Uterus (tissue), 2 donors: ENCODE results near the gene CCDC137.

Source experiments
- POLR2A ChIP-seq, 2 donors: fragments of 450-650 bp; IDR thresholded peaks; one replicate each; pipeline ENCODE4 v1.6.1; 2016; ENCODE audit warnings: antibody characterized with exemption in 2 of 2, mild to moderate bottlenecking in 1 of 2, moderate library complexity in 1 of 2
- TF ChIP-seq, protein P1 (sequence below), 4 experiments: fragments of 200-600 bp in 2 of 4; fragments of 450-650 bp in 2 of 4; sonication (generic) in 2 of 4; IDR thresholded peaks; one replicate each; pipeline ENCODE4 v1.5.1; 2016 to 2019; ENCODE audit warnings: antibody characterized with exemption in 4 of 4, mild to moderate bottlenecking in 2 of 4, moderate library complexity in 1 of 4

- TF ChIP-seq, protein P1, sequence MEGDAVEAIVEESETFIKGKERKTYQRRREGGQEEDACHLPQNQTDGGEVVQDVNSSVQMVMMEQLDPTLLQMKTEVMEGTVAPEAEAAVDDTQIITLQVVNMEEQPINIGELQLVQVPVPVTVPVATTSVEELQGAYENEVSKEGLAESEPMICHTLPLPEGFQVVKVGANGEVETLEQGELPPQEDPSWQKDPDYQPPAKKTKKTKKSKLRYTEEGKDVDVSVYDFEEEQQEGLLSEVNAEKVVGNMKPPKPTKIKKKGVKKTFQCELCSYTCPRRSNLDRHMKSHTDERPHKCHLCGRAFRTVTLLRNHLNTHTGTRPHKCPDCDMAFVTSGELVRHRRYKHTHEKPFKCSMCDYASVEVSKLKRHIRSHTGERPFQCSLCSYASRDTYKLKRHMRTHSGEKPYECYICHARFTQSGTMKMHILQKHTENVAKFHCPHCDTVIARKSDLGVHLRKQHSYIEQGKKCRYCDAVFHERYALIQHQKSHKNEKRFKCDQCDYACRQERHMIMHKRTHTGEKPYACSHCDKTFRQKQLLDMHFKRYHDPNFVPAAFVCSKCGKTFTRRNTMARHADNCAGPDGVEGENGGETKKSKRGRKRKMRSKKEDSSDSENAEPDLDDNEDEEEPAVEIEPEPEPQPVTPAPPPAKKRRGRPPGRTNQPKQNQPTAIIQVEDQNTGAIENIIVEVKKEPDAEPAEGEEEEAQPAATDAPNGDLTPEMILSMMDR (IDR thresholded peaks at IDR 0.05), result no peak
- no peak for TF ChIP-seq POLR2A (IDR thresholded peaks at IDR 0.05)
These were observed 18.9 kb upstream of the CCDC137 start for GRCh38 chr17:81647640-81648012.
